Spinal cord (tissue), 4 donors: ENCODE data around the gene KIF25. TPM values are rescaled to one million over a fixed set of nuclear protein-coding genes. Genes with fewer than 3 reads are reported as not detected.

Experiments used
- polyA plus RNA-seq, 2 donors: library from polyadenylated mRNA; unstranded; fragments of 120-200 nt; gene quantifications; one replicate each; pipeline ENCODE4 v1.2.1, GENCODE V29; 2013; ENCODE audit not compliant: insufficient read length in 2 of 2
- total RNA-seq, 2 donors: library from RNA; depleted of rRNA in 1 of 2; stranded (reverse); fragments of 120-200 nt in 1 of 2; fragments of >200 nt in 1 of 2; gene quantifications; one replicate each; pipeline versions ENCODE4 v1.2.3 to v1.2.4, GENCODE V29; 2013 to 2014

Gene KIF25
- total and polyA plus RNA-seq, 4 donors, result 1.2 to 3.0 (median 2.2) TPM; not detected in 1

Other genes starting within 250 kb of the KIF25 start
- 100 to 1,000 TPM; 123 to 188 TPM for gene AFDN, start 170.8 kb upstream of the KIF25 start, total RNA-seq
- 100 to 1,000 TPM in 1 of 2 donors, 10 to 100 TPM in 1; 93.3 to 110 TPM for gene AFDN, start 170.8 kb upstream of the KIF25 start, polyA plus RNA-seq
- gene FRMD1, start 81.5 kb downstream of the KIF25 start, total RNA-seq, result under 1 TPM; 0.40 to 0.66 TPM
- under 1 TPM; 0.19 to 0.56 TPM for gene FRMD1, start 81.5 kb downstream of the KIF25 start, polyA plus RNA-seq